Stimulated activated naive B cell treated with anti-CD40 and anti-IgM and Interleukin-4, amounts not matched to agents 10 μg/mL and 1 μg/mL and 100 μg/mL, for 72 hours (primary cell): ENCODE measurements around the gene ZSWIM3.
"Not testable (repeated sequence)": the region's sequence is repeated elsewhere in the genome, so short reads cannot be mapped to it uniquely, and the experiment has no call there.

Experiments used
- ATAC-seq, 2 donors: fragments of 150-1000 bp; cut with Tn5 transposase; replicated peaks; 2 replicates each; pipeline ENCODE4 v1.10.0; 2021; ENCODE audit warnings: moderate library complexity in 1 of 2
- DNase-seq: peaks from one replicate; pipeline ENCODE4 v3.0.0; 2021
- H3K27ac Mint-ChIP-seq: one replicate; pipeline ENCODE4 v1.8.0; 2022; ENCODE audit warnings: mild to moderate bottlenecking, mixed read lengths
- H3K27me3 Mint-ChIP-seq, 2 donors: one replicate each; pipeline ENCODE4 v1.8.0; 2022; ENCODE audit warnings: mixed read lengths in 2 of 2
- H3K36me3 Mint-ChIP-seq, 2 donors: one replicate each; pipeline ENCODE4 v1.8.0; 2022; ENCODE audit warnings: mixed read lengths in 2 of 2, mild to moderate bottlenecking in 1 of 2
- H3K4me1 Mint-ChIP-seq, 2 donors: one replicate each; pipeline ENCODE4 v1.8.0; 2022; ENCODE audit warnings: mixed read lengths in 2 of 2, mild to moderate bottlenecking in 1 of 2
- H3K4me3 Mint-ChIP-seq, 2 donors: one replicate each; pipeline ENCODE4 v1.8.0; 2022; ENCODE audit warnings: mild to moderate bottlenecking in 2 of 2, mixed read lengths in 2 of 2, moderate library complexity in 1 of 2
- H3K9me3 Mint-ChIP-seq, 2 donors: one replicate each; pipeline ENCODE4 v1.8.0; 2022; ENCODE audit warnings: mixed read lengths in 2 of 2, mild to moderate bottlenecking in 1 of 2

Gene ZSWIM3

GRCh38 chr20:45859916-45860315 is 2.5 kb downstream of the ZSWIM3 start:
- H3K36me3 Mint-ChIP-seq: peaks cover 9 to 15% of the 10 kb centered on the region in 2 donors
- H3K4me3 Mint-ChIP-seq: no peak overlapping the region
- ATAC-seq (no peak), DNase-seq (no peak)
- no peaks in the 10 kb centered on the region for H3K27me3 Mint-ChIP-seq
- H3K27ac Mint-ChIP-seq: no peak overlapping the region
- peaks cover 17 to 33% of the 10 kb centered on the region in 2 donors for H3K4me1 Mint-ChIP-seq
- no peaks in the 10 kb centered on the region for H3K9me3 Mint-ChIP-seq

GRCh38 chr20:45860560-45861220 is 3.3 kb downstream of the ZSWIM3 start:
- no peaks in the 10 kb centered on the region for H3K9me3 Mint-ChIP-seq
- peaks cover 9 to 15% of the 10 kb centered on the region in 2 donors for H3K36me3 Mint-ChIP-seq
- H3K4me3 Mint-ChIP-seq: no peak overlapping the region
- no peak overlapping the region for H3K27ac Mint-ChIP-seq
- H3K4me1 Mint-ChIP-seq: peaks cover 15 to 28% of the 10 kb centered on the region in 2 donors
- no peak for ATAC-seq
- no peak for DNase-seq
- H3K27me3 Mint-ChIP-seq: no peaks in the 10 kb centered on the region

GRCh38 chr20:45861221-45862075 is 4.0 kb downstream of the ZSWIM3 start:
- no peak overlapping the region for H3K27ac Mint-ChIP-seq
- H3K4me1 Mint-ChIP-seq: peaks cover 15 to 21% of the 10 kb centered on the region in 2 donors
- H3K36me3 Mint-ChIP-seq: peaks cover 9 to 16% of the 10 kb centered on the region in 2 donors
- no peaks in the 10 kb centered on the region for H3K27me3 Mint-ChIP-seq
- ATAC-seq (no peak), DNase-seq (no peak)
- H3K9me3 Mint-ChIP-seq: no peaks in the 10 kb centered on the region
- no peak overlapping the region for H3K4me3 Mint-ChIP-seq

- ATAC-seq: no peak
- Mint-ChIP-seq H3K27ac (no peak overlapping the region), H3K4me3 (no peak overlapping the region), H3K4me1 (peaks cover 5 to 11% of the 10 kb centered on the region in 2 donors), H3K27me3 (no peaks in the 10 kb centered on the region), H3K9me3 (no peaks in the 10 kb centered on the region), H3K36me3 (peaks cover 9 to 19% of the 10 kb centered on the region in 2 donors)
- no peak for DNase-seq
These were observed 6.4 kb downstream of the ZSWIM3 start for GRCh38 chr20:45863543-45864470.

GRCh38 chr20:45866454-45866853 is 9.0 kb downstream of the ZSWIM3 start:
- ATAC-seq: no peak
- Mint-ChIP-seq H3K9me3 (no peaks in the 10 kb centered on the region), H3K4me3 (no peak overlapping the region), H3K27me3 (no peaks in the 10 kb centered on the region), H3K4me1 (no peaks in the 10 kb centered on the region), H3K36me3 (peaks cover 5 to 10% of the 10 kb centered on the region in 2 donors), H3K27ac (no peak overlapping the region)
- DNase-seq: no peak

DNA sequence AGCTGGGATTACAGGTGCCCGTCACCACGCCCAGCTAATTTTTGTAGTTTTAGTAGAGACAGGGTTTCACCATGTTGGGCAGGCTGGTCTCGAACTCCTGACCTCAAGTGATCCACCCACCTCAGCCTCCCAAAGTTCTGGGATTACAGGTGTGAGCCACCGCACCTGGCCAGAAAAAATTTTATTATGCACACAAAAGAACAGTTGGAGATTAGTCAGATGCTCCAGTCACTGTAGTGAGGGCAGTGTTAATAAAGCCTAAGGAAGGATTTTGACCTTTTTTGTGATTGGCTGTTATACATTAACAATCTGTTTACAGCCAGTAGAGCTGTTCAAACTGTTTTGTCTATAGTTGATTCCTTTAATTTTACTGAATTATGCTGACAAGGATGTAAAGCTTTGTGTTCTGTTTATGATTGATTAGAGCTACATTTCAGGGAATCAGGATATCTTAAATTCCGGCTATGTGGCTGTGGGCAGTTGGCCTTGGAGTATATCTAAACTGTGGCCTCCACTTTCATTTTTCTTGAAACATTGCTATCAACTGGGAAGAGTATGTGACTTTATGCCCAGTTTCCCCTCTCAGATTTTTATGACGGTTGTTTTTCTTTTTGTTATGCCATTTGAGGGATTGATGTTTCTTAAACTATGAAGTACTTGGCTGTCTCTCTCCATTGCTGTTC is 9.9 kb downstream of the ZSWIM3 start:
- no peak overlapping the region for H3K4me3 Mint-ChIP-seq
- no peak overlapping the region for H3K27ac Mint-ChIP-seq
- no peaks in the 10 kb centered on the region for H3K27me3 Mint-ChIP-seq
- no peak for DNase-seq
- no peak for ATAC-seq
- H3K9me3 Mint-ChIP-seq: no peaks in the 10 kb centered on the region
- no peaks in the 10 kb centered on the region for H3K4me1 Mint-ChIP-seq
- H3K36me3 Mint-ChIP-seq: peaks cover 8 to 11% of the 10 kb centered on the region in 2 donors

DNA sequence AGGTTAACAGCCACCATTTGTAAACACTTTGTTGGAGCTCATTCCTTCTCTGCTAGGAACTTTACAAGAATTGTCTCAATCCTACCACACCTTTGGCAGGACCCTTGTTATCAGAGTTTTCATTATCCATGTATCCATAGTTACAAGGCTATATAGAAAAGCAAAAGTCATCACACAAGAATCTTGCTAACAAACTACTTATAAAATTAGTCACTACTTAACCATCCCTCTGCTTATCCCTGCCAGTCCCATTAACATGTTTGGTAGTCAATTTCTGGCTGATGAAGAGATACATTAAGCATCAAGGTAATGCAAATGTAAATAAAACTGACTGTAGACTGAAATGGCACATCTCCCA is 10.4 kb downstream of the ZSWIM3 start:
- H3K4me3 Mint-ChIP-seq: no peak overlapping the region
- no peaks in the 10 kb centered on the region for H3K27me3 Mint-ChIP-seq
- H3K4me1 Mint-ChIP-seq: no peaks in the 10 kb centered on the region
- H3K27ac Mint-ChIP-seq: no peak overlapping the region
- ATAC-seq: no peak
- peaks cover 10 to 13% of the 10 kb centered on the region in 2 donors for H3K36me3 Mint-ChIP-seq
- DNase-seq: no peak
- H3K9me3 Mint-ChIP-seq: no peaks in the 10 kb centered on the region

DNA sequence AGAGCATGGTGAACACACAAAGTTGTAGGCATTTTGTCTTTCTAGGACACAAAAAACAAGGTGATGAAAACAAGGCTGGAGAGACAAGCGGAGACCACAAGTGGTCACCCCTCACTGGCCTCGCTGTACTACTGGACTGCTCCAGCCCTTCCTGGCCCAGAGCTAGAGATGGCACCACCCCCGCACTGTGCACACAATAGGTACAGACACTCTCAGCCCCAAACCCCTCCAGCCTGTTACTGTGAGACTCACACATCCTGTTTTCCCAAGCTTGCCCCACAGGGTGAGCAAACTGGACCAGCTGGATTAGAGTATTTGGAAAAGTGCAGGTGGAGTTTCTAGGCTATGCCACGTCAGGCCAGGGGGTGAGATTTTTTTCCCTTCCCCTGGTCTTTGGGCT is 15.2 kb downstream of the ZSWIM3 start:
- Mint-ChIP-seq H3K27me3 (no peaks in the 10 kb centered on the region), H3K27ac (no peak overlapping the region), H3K4me3 (no peak overlapping the region), H3K4me1 (no peaks in the 10 kb centered on the region), H3K9me3 (no peaks in the 10 kb centered on the region), H3K36me3 (peaks cover 7 to 15% of the 10 kb centered on the region in 2 donors)
- DNase-seq (no peak), ATAC-seq (no peak)

GRCh38 chr20:45873409-45874103 is 16.1 kb downstream of the ZSWIM3 start:
- ATAC-seq: no peak
- Mint-ChIP-seq H3K36me3 (peaks cover 7 to 15% of the 10 kb centered on the region in 2 donors), H3K27ac (no peak overlapping the region), H3K27me3 (no peaks in the 10 kb centered on the region), H3K4me1 (no peaks in the 10 kb centered on the region), H3K9me3 (no peaks in the 10 kb centered on the region), H3K4me3 (no peak overlapping the region)
- no peak for DNase-seq

- DNase-seq, H3K4me1 Mint-ChIP-seq, ATAC-seq, H3K27ac Mint-ChIP-seq, H3K27me3 Mint-ChIP-seq, H3K9me3 Mint-ChIP-seq, H3K4me3 Mint-ChIP-seq: not testable (repeated sequence)
- peaks cover 7 to 15% of the 10 kb centered on the region in 2 donors for H3K36me3 Mint-ChIP-seq
These were observed 16.7 kb downstream of the ZSWIM3 start for GRCh38 chr20:45874104-45874481.

GRCh38 chr20:45874576-45874975 is 17.2 kb downstream of the ZSWIM3 start:
- Mint-ChIP-seq H3K27me3 (no peaks in the 10 kb centered on the region), H3K27ac (no peak overlapping the region), H3K9me3 (no peaks in the 10 kb centered on the region), H3K4me3 (no peak overlapping the region), H3K4me1 (no peaks in the 10 kb centered on the region), H3K36me3 (peaks cover 7 to 15% of the 10 kb centered on the region in 2 donors)
- ATAC-seq (no peak), DNase-seq (no peak)

- peaks cover 13 to 27% of the 10 kb centered on the region in 2 donors for H3K4me1 Mint-ChIP-seq
- H3K4me3 Mint-ChIP-seq: no peak overlapping the region
- H3K36me3 Mint-ChIP-seq: peaks cover 14 to 32% of the 10 kb centered on the region in 2 donors
- ATAC-seq: no peak
- DNase-seq: no peak
- no peak overlapping the region for H3K27ac Mint-ChIP-seq
- H3K9me3 Mint-ChIP-seq: no peaks in the 10 kb centered on the region
- no peaks in the 10 kb centered on the region for H3K27me3 Mint-ChIP-seq
These were observed 20.8 kb downstream of the ZSWIM3 start for GRCh38 chr20:45878076-45878761.
